Peyer's patch (tissue), 4 donors: ENCODE data around the gene PER3. TPM values are rescaled to one million over a fixed set of nuclear protein-coding genes. Genes with fewer than 3 reads are reported as not detected.

Experiments used
- DNase-seq, 3 donors: peaks; one replicate each; pipeline ENCODE4 v3.0.0-alpha.2; 2017 to 2019
- H3K27ac ChIP-seq, 4 donors: fragments of 200-600 bp; sonication (generic); one replicate each; pipeline ENCODE4 v1.5.1; 2016 to 2019
- H3K27me3 ChIP-seq, 2 donors: fragments of 200-600 bp; sonication (generic); one replicate each; pipeline ENCODE4 v1.5.1; 2019
- H3K36me3 ChIP-seq, 3 donors: fragments of 200-600 bp; sonication (generic); one replicate each; pipeline ENCODE4 v1.5.1; 2016 to 2019
- H3K4me1 ChIP-seq, 4 donors: fragments of 200-600 bp; sonication (generic); one replicate each; pipeline ENCODE4 v1.5.1; 2016 to 2019
- H3K4me3 ChIP-seq, 4 donors: fragments of 200-600 bp; sonication (generic); 1 replicate in 3 of 4; 2 replicates in 1 of 4; pipeline ENCODE4 v1.5.1; 2016 to 2019; ENCODE audit warnings: mild to moderate bottlenecking in 1 of 4
- H3K9me3 ChIP-seq, 4 donors: fragments of 200-600 bp; sonication (generic); one replicate each; pipeline ENCODE4 v1.5.1; 2016 to 2019; ENCODE audit warnings: mild to moderate bottlenecking in 1 of 4
- CTCF ChIP-seq, 6 experiments: fragments of 450-650 bp in 4 of 6; fragments of 200-600 bp in 2 of 6; sonication (generic) in 1 of 6; IDR thresholded peaks; one replicate each; pipeline ENCODE4 v1.5.1; 2017 to 2019; ENCODE audit warnings: antibody characterized with exemption in 6 of 6, mild to moderate bottlenecking in 3 of 6, moderate library complexity in 1 of 6
- POLR2A ChIP-seq, 2 donors: fragments of 450-650 bp; IDR thresholded peaks; one replicate each; pipeline ENCODE4 v1.5.1; 2017; ENCODE audit warnings: antibody characterized with exemption in 2 of 2, mild to moderate bottlenecking in 2 of 2, moderate library complexity in 2 of 2
- total RNA-seq, 4 donors: library from RNA; depleted of rRNA; stranded (reverse); fragments of >200 nt; gene quantifications; one replicate each; pipeline ENCODE4 v1.1.0, GENCODE V29; 2016

Gene PER3
- total RNA-seq, 4 donors from 2014 or later = 10.0 to 24.0 (median 18.5) TPM

DNA sequence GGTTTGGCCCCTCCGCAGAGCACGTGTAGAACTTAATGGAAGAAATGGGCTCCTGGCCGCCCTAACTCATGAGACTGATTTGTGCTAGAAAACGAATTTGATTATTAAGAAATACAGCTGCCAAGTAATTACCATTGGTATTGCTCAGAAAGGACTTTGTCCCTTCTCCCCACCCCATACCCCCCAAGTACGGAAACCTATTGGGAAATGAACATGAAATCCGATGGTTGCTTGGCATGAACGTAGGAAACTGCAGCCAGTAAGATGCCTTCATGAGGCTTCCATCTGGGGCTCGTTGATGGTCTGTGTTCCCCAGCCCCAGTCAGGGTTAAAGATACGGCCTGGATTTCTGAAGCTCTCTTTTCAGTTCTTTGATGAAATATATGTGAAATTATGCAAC, 21.4 kb downstream of the PER3 start:
- peaks cover 0 to 78% (median 0%) of the 10 kb centered on the region in 3 donors for H3K36me3 ChIP-seq
- no peak for DNase-seq
- no peaks in the 10 kb centered on the region for H3K9me3 ChIP-seq
- H3K27me3 ChIP-seq = no peaks in the 10 kb centered on the region
- TF ChIP-seq CTCF (IDR thresholded peaks at IDR 0.05) (no peak), POLR2A (IDR thresholded peaks at IDR 0.05) (no peak)
- H3K27ac ChIP-seq = no peak overlapping the region
- H3K4me3 ChIP-seq = no peak overlapping the region
- H3K4me1 ChIP-seq = no peaks in the 10 kb centered on the region

DNA sequence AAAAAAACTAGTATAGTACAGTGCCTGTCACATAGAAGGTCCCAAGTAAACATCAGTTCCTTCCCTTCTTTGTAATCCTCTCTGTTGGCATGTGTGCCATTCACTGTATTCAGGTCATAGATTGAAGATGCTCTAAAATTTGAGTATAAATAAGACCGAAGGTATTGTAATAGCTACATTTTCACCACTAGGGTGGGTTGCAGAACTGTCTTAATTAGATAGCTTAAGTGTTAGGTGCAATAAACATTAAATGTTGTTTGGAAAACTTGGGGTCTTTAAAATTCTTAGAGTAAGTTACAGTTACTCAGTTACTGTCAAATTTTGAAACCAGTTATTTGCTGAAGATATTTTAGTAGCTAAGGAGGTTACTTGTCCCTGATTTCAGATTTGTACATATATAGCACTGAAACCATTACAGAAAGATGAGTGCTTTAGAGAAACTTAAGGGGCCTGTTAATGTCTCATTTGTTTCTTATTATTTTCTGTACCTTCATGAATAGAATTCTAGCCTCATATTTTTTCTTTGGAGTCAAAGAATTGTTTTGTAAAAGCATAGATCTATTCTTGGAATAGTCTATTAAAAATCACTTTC, 24.3 kb downstream of the PER3 start:
- DNase-seq = no peak
- H3K36me3 ChIP-seq = peaks cover 0 to 81% (median 0%) of the 10 kb centered on the region in 3 donors

GRCh38 chr1:7809742-7810141, 25.7 kb downstream of the PER3 start:
- peaks cover 0 to 81% (median 0%) of the 10 kb centered on the region in 3 donors for H3K36me3 ChIP-seq
- no peak for TF ChIP-seq CTCF (IDR thresholded peaks at IDR 0.05)
- TF ChIP-seq POLR2A (IDR thresholded peaks at IDR 0.05) = no peak
- peaks cover 0 to 8% (median 3%) of the 10 kb centered on the region in 4 donors for H3K9me3 ChIP-seq
- no peak for DNase-seq
- H3K27ac ChIP-seq = no peak overlapping the region
- H3K27me3 ChIP-seq = no peaks in the 10 kb centered on the region
- no peak overlapping the region for H3K4me3 ChIP-seq
- H3K4me1 ChIP-seq = no peaks in the 10 kb centered on the region

More for the DNA sequence above, 24.3 kb downstream of the PER3 start:
- Histone ChIP-seq H3K9me3 (peaks cover 0 to 4% (median under 1%) of the 10 kb centered on the region in 4 donors), H3K4me1 (no peaks in the 10 kb centered on the region), H3K27me3 (no peaks in the 10 kb centered on the region), H3K4me3 (no peak overlapping the region), H3K27ac (no peak overlapping the region)
- TF ChIP-seq CTCF (IDR thresholded peaks at IDR 0.05) = peak; percentile 12 to 58 (median 52)
- no peak for TF ChIP-seq POLR2A (IDR thresholded peaks at IDR 0.05)

DNA sequence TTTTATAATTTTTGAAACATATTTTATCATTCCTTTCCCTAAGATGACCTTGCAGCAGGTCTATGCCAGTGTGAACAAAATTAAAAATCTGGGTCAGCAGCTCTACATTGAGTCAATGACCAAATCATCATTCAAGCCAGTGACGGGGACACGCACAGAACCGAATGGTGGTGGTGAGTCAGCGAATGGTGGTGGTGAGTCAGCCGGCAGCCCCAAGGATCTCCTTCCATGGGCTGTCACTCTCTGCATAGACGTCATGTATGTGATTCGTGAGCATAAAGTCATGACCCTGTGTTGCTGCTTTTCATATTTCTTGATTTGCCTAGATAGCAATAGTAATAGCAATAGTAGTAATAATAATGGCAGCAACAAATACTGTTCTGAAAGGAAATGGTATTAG, 26.3 kb downstream of the PER3 start:
- peaks cover 0 to 8% (median 3%) of the 10 kb centered on the region in 4 donors for H3K9me3 ChIP-seq
- TF ChIP-seq CTCF (IDR thresholded peaks at IDR 0.05) = no peak
- TF ChIP-seq POLR2A (IDR thresholded peaks at IDR 0.05) = no peak
- H3K36me3 ChIP-seq = peaks cover 0 to 74% (median 0%) of the 10 kb centered on the region in 3 donors
- H3K4me1 ChIP-seq = no peaks in the 10 kb centered on the region
- H3K27ac ChIP-seq = no peak overlapping the region
- H3K4me3 ChIP-seq = no peak overlapping the region
- no peak for DNase-seq
- H3K27me3 ChIP-seq = no peaks in the 10 kb centered on the region

- Histone ChIP-seq H3K27ac (no peak overlapping the region), H3K27me3 (no peaks in the 10 kb centered on the region)
Observed at GRCh38 chr1:7811476-7811875, 27.4 kb downstream of the PER3 start.

More at GRCh38 chr1:7811476-7811875, 27.4 kb downstream of the PER3 start:
- no peak overlapping the region for H3K4me3 ChIP-seq
- no peaks in the 10 kb centered on the region for H3K4me1 ChIP-seq
- H3K9me3 ChIP-seq = peaks cover 0 to 8% (median 3%) of the 10 kb centered on the region in 4 donors
- TF ChIP-seq POLR2A (IDR thresholded peaks at IDR 0.05) = no peak
- TF ChIP-seq CTCF (IDR thresholded peaks at IDR 0.05) = no peak
- DNase-seq = no peak
- H3K36me3 ChIP-seq = peaks cover 0 to 63% (median 0%) of the 10 kb centered on the region in 3 donors
